Endothelial cell of umbilical vein (primary cell): ENCODE results near the gene TARM1. TPM values are rescaled to one million over a fixed set of nuclear protein-coding genes. Genes with fewer than 3 reads are reported as not detected.

Experiments
- BruUV-seq: library from RNA; stranded (reverse); fragments of 400-500 nt; replicated peaks from 2 replicates; lab custom pipeline; 2021; lab: Mats Ljungman, UMichigan
- CTCF ChIA-PET: fragments of 300-600, 350-600 bp; sonication (Branson Sonifier 250); formaldehyde crosslinking; loops from one replicate; lab custom pipeline; 2021; ENCODE audit warnings: antibody characterized with exemption, inconsistent platforms; lab: Charles Lee
- POLR2A ChIA-PET: fragments of 300-600, 350-600 bp; sonication (Branson Sonifier 250); formaldehyde crosslinking; loops from one replicate; lab custom pipeline; 2021; ENCODE audit warnings: antibody characterized with exemption, inconsistent platforms; lab: Charles Lee
- DNase-seq: peaks from one replicate; pipeline ENCODE4 v3.0.0-alpha.2; 2011; ENCODE audit warnings: low read depth, low spot score
- FAIRE-seq: peaks from 2 replicates; lab custom pipeline; 2011; peaks lifted over from hg19 to GRCh38; lab: Jason Lieb, UNC
- H2AFZ ChIP-seq: 2 replicates; pipeline ENCODE4 v1.6.0; 2012; ENCODE audit warnings: low read depth, low read length, control low read depth, inconsistent platforms
- H3K27ac ChIP-seq: 2 replicates; pipeline ENCODE4 v1.5.1; 2011; ENCODE audit warnings: low read depth, mild to moderate bottlenecking, control low read depth, low read length, moderate library complexity; ENCODE audit not compliant: insufficient read depth
- H3K27me3 ChIP-seq, 2 experiments: 2 replicates each; pipeline versions ENCODE4 v1.6.0 to v1.6.1; 2011; ENCODE audit warnings: low read length in 2 of 2, mixed read lengths in 1 of 2; ENCODE audit not compliant: control insufficient read depth in 2 of 2, insufficient read depth in 2 of 2
- H3K36me3 ChIP-seq, 2 experiments: 2 replicates in 1 of 2; 3 replicates in 1 of 2; pipeline ENCODE4 v1.5.1; 2011; ENCODE audit warnings: low read length in 2 of 2, mild to moderate bottlenecking in 1 of 2, moderate library complexity in 1 of 2; ENCODE audit not compliant: control insufficient read depth in 2 of 2, insufficient read depth in 2 of 2; ENCODE audit errors: extremely low read depth in 1 of 2
- H3K4me1 ChIP-seq: 3 replicates; pipeline ENCODE4 v1.5.1; 2011; ENCODE audit warnings: mild to moderate bottlenecking, low read length; ENCODE audit not compliant: control insufficient read depth, insufficient read depth; ENCODE audit errors: extremely low read depth
- H3K4me2 ChIP-seq: 2 replicates; pipeline ENCODE4 v1.6.1; 2011; ENCODE audit warnings: low read length, control low read depth, mixed read lengths; ENCODE audit not compliant: insufficient read depth
- H3K4me3 ChIP-seq, 3 experiments: fragments of 200-600 bp in 1 of 3; sonication (generic), shearing (Covaris generic) in 1 of 3; replicated peaks in 1 of 3; 2 replicates each; pipeline ENCODE4 v1.5.1; 2011 to 2016; ENCODE audit warnings: control low read depth in 3 of 3, low read length in 3 of 3, mild to moderate bottlenecking in 2 of 3, inconsistent platforms in 1 of 3, low read depth in 1 of 3, moderate library complexity in 1 of 3; ENCODE audit not compliant: insufficient read depth in 1 of 3
- H3K79me2 ChIP-seq: 2 replicates; pipeline ENCODE4 v1.6.0; 2012; ENCODE audit warnings: low read length, inconsistent platforms; ENCODE audit not compliant: control insufficient read depth, insufficient read depth
- H3K9ac ChIP-seq: replicated peaks from 2 replicates; pipeline ENCODE3; 2011; ENCODE audit warnings: low read length, control low read depth; ENCODE audit not compliant: insufficient read depth; ENCODE audit errors: extremely low read depth
- H3K9me1 ChIP-seq: replicated peaks from 3 replicates; pipeline ENCODE4 v1.6.0; 2011; ENCODE audit warnings: mild to moderate bottlenecking, low read length; ENCODE audit not compliant: control insufficient read depth, insufficient read depth; ENCODE audit errors: extremely low read depth
- H3K9me3 ChIP-seq: replicated peaks from 2 replicates; pipeline ENCODE4 v1.5.1; 2012; ENCODE audit warnings: low read length, inconsistent platforms; ENCODE audit not compliant: control insufficient read depth, insufficient read depth
- H4K20me1 ChIP-seq: replicated peaks from 2 replicates; pipeline ENCODE3; 2011; ENCODE audit warnings: mild to moderate bottlenecking, low read length; ENCODE audit not compliant: control insufficient read depth, insufficient read depth; ENCODE audit errors: extremely low read depth
- CTCF ChIP-seq, 2 donors: IDR thresholded peaks; 1 replicate in 1 of 2; 2 replicates in 1 of 2; pipeline ENCODE4 v1.5.1; 2011; ENCODE audit warnings: low read length in 2 of 2, mild to moderate bottlenecking in 2 of 2, moderate library complexity in 2 of 2, control low read depth in 1 of 2, inconsistent platforms in 1 of 2, low read depth in 1 of 2; ENCODE audit not compliant: insufficient read depth in 1 of 2; ENCODE audit errors: extremely low read depth in 1 of 2
- EZH2 ChIP-seq: IDR thresholded peaks from 2 replicates; pipeline ENCODE4 v1.6.1; 2012; ENCODE audit warnings: borderline replicate concordance, low read depth, mild to moderate bottlenecking, moderate library complexity, low read length, inconsistent platforms; ENCODE audit not compliant: severe bottlenecking
- FOS ChIP-seq: IDR thresholded peaks from 2 replicates; pipeline ENCODE4 v1.6.1; 2011; ENCODE audit warnings: mild to moderate bottlenecking, low read length, moderate library complexity, borderline replicate concordance; ENCODE audit not compliant: insufficient read depth
- GATA2 ChIP-seq: IDR thresholded peaks from 2 replicates; pipeline ENCODE4 v1.7.0; 2011; ENCODE audit warnings: low read depth, mild to moderate bottlenecking, moderate library complexity, mixed read lengths, low read length; ENCODE audit not compliant: insufficient read length, insufficient read depth
- JUN ChIP-seq: IDR thresholded peaks from 2 replicates; pipeline ENCODE4 v1.6.1; 2011; ENCODE audit warnings: borderline replicate concordance, low read depth; ENCODE audit not compliant: insufficient read length, insufficient read depth
- MAX ChIP-seq: IDR thresholded peaks from 2 replicates; pipeline ENCODE4 v1.6.1; 2011; ENCODE audit not compliant: insufficient read depth, insufficient read length
- MYC ChIP-seq: IDR thresholded peaks from one replicate; pipeline ENCODE4 v1.6.1; 2011; ENCODE audit warnings: mild to moderate bottlenecking, low read depth, low read length
- POLR2A ChIP-seq: IDR thresholded peaks from 2 replicates; pipeline ENCODE4 v1.6.1; 2012; ENCODE audit warnings: low read depth, mild to moderate bottlenecking, control low read depth, low read length
- POLR2AphosphoS5 ChIP-seq: IDR thresholded peaks from 2 replicates; pipeline ENCODE4 v1.6.1; 2012; ENCODE audit warnings: low read depth, mild to moderate bottlenecking, control low read depth, low read length, moderate library complexity; ENCODE audit not compliant: insufficient read depth
- dilution Hi-C: fragments of 300-500 bp; cut with MboI; formaldehyde crosslinking; loops from one replicate; pipeline ENCODE4 v1.15.0; 2019; ENCODE audit warnings: low sequenced_read_pairs; ENCODE audit not compliant: extremely low pct_ligation_motif_present
- intact Hi-C: fragments of 100-400 bp; cut with micrococcal nuclease; formaldehyde crosslinking; loops from one replicate; pipeline ENCODE4 v1.10.0; 2022
- polyA plus RNA-seq, 4 experiments: library from polyadenylated mRNA; depleted of rRNA in 3 of 4; stranded (reverse) in 3 of 4; unstranded in 1 of 4; fragments of >200 nt; gene quantifications; 2 replicates each; pipeline versions ENCODE4 v1.2.1 to v1.2.3, GENCODE V29; 2011 to 2012; ENCODE audit warnings: missing spikeins in 1 of 4
- total RNA-seq: library from RNA; stranded (reverse); gene quantifications from 2 replicates; pipeline ENCODE4 v1.2.3, GENCODE V29; 2021

TARM1 gene
- total and polyA plus RNA-seq, 2 donors (not counting 3 experiments of a cell fraction or from before 2014, with no cell fraction given): not detected

- TF ChIP-seq JUN (no peak), CTCF (IDR thresholded peaks at IDR 0.05; ENCODE audit: extremely low read depth in 1 of 2, insufficient read depth in 1 of 2, low read depth in 1 of 2, low read length in 2 of 2) (no peak), FOS (no peak), MYC (no peak), POLR2AphosphoS5 (no peak), EZH2 (no peak), POLR2A (no peak), GATA2 (no peak), MAX (no peak)
- Histone ChIP-seq H3K36me3 (peaks cover 9 to 34% of the 10 kb centered on the region in 2 experiments), H3K4me2 (no peak overlapping the region), H3K4me3 (no peak overlapping the region), H3K9me1 (no peaks in the 10 kb centered on the region), H2AFZ (no peak overlapping the region), H3K9me3 (no peaks in the 10 kb centered on the region), H3K27me3 (no peaks in the 10 kb centered on the region), H3K79me2 (no peaks in the 10 kb centered on the region), H4K20me1 (no peaks in the 10 kb centered on the region), H3K9ac (no peak overlapping the region), H3K4me1 (no peaks in the 10 kb centered on the region), H3K27ac (no peak overlapping the region)
- dilution Hi-C loops (no loop called here), intact Hi-C loops (no loop called here)
- no peak for FAIRE-seq
- ChIA-PET CTCF (no interaction called here), POLR2A (interaction anchor here (0.7 kb wide), 1 partner anchor 180 kb away, joined by 3 read pairs; no protein-coding TSS in a partner anchor)
- no peak for DNase-seq
- no TSS peak for BruUV-seq
These were observed 48.4 kb upstream of the TARM1 start for GRCh38 chr19:54129617-54129996.
